NCI-H1417 treated with DMSO at 0.1 percent for 48 hours (cell line): ENCODE results near the gene TSPAN9.
"Not testable (repeated sequence)": the region's sequence is repeated elsewhere in the genome, so short reads cannot be mapped to it uniquely, and the experiment has no call there.

ENCODE experiments used
- DNase-seq: peaks from one replicate; lab custom pipeline; 2025; lab: John Stamatoyannopoulos, UW

TSPAN9 gene

DNA sequence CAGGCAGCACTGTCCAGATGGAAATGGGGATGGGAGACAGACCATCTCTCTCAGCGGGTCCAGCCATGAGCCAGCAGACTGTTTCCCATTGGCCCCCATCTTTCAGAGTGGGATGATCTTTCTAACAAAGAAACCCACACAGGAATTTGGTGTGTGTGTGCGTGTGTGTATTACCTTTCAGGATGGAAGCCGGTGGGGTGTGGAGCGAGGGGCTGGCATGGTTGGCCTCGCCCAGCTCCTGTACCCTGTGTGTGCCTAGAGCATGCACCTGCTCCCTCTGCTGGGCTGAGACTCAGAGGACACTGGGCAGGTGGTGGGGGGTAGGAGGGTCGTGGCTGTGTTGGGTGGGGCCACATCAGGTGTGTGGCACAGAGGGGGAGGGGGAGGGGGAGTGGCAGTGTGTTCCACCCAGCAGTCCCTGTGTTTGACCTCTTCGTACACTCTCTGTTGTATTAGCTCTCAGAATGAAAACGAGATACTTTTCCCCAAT, 33.0 kb upstream of the TSPAN9 start:
- no peak for DNase-seq

DNA sequence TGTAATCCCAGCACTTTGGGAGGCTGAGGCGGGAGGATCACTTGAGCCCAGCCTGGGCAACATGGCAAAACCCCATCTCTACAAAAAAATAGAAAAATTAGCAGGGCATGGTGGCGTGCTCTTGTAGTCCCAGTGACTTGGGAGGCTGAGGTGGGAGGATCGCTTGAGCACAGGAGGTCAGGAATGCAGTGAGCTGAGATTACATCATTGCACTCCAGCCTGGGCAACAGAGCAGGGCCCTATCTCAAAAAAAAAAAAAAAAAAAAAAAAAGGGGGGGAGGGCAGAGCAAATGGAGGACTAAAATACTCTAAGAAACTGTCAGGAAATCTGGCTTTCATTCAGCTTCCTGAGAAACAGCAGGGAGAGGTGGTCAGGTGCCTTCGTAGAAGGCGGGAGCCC, 31.7 kb upstream of the TSPAN9 start:
- no peak for DNase-seq

DNA sequence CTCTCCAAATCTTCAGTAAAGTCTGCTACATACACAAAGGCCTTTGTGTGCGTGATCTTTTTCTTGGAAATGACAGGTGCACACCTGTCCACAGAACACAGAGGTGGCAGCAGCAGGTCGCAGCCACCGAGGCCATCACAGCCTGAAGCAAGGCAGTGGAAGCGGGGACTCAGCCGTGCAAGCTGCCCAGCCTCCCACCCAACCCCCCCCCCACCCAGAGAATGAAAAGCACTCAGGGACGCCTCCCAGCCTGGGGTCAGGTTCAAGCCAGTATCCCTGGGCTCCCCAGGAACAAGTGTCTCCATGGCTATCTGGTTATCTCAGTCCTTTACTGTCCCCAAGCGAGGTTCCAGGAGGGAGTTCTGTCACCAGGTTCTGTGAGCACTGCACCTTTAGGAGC, 31.2 kb upstream of the TSPAN9 start:
- no peak for DNase-seq

DNA sequence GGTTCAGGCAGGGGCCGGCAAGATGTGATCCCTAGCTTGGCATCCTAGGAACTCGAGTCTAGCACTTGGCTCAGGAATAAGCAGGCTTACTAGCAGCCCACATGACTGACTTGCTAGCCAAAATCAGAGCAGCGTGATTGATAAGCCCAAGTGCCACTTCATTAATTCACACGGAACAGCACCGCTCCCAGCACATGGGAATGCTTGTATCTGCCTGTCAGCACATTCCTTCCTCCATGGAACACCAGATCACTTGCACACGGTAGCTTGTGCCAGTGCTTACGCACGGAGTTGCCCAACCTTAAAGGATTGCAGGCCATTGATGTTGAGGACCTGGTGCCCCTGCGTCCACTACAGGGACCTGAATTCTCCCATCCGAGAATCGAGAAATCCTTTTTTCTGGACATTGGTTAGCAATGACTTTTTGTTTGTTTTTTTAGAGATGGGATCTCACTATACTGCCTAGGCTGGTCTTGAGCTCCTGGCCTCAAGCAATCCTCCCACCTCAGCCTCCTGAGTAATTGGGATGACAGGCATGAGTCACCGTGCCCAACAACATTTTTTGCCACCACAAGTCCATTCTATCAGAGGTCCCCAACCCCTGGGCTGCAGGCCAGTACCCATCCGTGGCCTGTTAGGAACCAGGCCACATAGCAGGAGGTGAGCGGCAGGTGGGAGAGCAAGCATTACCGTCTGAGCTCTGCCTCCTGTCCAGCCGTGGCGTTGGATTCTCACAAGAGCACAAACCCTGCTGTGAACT, 30.6 kb upstream of the TSPAN9 start:
- no peak for DNase-seq

DNA sequence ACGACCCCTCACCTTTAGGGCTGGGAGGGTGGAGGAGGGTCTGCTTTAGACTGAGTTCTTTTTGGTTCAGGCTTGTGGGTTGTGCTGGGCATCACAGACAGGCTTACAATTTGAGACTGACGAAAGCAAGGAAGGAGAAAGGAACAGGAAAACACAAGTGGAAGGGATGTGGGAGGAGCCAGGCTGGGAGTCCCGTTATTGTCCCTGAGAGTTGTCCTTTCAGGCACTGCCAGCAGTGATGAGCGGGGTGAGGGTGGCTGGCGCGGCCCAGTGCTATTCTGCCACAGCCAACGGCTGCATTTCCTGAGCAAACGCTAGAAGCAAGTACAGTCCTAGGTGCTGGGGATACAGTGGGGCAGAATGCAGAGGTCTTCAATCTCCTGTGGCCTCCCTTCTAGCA, 29.2 kb upstream of the TSPAN9 start:
- DNase-seq = no peak

DNA sequence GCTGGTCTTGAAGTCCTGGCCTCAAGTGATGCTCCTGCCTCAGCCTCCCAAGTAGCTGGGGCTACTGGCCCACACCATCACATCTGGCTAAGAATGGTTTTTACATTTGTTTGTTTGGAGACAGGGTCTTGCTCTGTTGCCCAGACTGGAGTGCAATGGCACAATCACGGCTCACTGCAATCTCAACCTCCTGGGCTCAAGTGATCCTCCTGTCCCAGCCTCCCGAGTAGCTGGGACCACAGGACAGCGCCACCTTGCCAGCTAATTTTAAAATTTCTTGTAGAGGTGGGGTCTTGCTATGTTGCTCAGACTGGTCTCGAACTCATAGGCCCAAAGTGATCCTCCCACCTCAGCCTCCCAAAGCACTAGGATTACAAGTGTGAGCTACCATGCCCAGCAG, 28.6 kb upstream of the TSPAN9 start:
- no peak for DNase-seq

DNA sequence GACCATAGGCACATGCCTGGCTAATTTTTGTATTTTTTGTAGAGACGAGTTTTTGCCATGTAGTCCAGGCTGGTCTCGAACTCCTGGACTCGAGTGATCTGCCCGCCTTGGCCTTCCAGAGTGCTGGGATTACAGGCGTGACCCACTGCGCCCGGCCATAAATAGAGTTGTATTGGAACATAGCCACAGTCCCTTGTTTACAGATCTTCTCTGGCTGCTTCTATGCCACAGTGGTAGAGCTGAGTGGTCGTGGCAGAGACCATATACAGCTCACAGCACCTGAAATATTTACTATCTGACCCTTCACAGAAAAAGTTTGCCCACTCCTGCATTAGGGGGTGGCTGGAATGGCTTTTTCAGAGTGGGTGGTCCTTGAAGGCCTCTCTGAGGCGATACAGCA, 28.0 kb upstream of the TSPAN9 start:
- DNase-seq = no peak

DNA sequence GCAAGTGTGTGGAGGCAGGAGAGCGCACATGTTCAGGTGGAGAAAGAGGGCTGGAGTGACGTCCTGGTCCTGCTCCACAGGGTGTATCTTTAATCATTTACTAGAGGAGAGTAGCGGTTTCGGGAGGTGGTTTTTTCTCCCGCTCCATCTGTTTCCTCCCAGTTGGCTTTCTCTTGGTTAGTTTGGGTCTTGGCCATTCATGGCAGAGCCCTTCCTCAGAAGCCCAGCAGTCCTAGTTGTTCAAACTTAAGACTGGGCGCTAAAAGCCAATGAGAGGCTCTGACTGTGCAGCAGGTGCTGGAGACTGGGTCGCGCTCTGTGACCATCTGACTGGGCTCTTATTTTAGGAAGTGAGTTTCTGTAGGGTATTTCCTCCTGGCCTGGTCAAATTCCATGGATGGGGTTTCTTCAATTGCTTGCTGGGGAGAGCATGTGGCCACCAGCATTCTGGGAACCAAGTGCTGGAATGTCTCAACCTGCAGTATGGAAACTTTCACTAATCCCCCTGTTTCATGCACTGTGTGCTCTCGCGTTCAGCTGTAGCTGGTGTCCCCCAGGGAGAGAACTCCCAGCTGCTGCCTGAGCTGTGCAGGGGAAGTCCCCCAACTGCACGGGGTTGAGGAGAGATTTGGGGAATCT, 27.4 kb upstream of the TSPAN9 start:
- no peak for DNase-seq

DNA sequence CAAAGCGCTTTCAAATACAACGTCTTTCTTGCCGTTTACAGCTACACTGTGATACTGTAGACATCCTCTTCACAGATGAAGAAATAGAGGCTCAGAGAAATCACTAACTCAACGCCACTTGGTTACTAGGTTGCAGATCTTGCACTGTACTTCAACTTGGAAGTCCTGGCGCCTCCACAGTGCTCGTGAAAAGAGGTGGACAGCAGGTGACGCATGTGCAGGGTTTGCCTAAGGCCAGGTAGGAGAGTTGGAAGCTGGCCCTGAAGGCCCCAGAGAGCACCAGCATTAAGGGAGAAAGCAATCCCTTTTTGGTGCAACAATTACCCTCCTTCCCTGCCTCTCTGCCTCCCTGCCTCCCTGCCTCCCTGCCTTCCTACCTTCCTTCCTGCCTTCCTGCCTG, 22.8 kb upstream of the TSPAN9 start:
- DNase-seq = no peak

DNA sequence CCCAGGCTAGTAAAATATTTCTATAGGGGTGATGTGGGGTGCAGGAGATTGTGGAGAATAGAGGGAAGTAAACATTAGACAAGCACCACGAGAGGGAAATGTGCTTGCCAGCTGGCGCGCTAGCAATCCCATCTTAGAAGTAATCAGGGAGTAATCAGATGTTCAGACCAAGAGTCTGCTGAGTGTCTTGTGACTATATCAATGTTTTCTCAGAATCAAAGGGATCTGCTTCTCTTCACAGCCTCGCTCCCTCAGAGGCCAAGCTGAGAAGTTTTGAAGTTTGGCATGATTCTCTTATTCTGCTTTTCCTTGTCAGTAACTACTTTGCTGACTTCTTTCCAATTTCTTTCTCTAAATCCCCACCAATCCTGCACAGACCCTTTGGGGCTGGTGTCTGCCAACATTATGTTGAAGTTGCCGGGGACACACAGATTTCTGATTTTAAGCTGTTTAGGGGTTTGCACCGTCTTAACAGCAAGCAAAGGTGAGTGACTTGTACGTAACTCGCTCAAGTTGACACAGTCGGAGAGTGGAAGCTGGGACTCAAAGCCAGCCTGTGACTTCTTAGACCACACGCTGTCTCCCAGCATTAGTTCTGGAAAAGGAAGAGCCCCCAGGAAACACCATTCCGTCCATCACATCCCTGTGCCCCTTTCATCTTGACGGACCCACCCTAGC, 22.0 kb upstream of the TSPAN9 start:
- no peak for DNase-seq

DNA sequence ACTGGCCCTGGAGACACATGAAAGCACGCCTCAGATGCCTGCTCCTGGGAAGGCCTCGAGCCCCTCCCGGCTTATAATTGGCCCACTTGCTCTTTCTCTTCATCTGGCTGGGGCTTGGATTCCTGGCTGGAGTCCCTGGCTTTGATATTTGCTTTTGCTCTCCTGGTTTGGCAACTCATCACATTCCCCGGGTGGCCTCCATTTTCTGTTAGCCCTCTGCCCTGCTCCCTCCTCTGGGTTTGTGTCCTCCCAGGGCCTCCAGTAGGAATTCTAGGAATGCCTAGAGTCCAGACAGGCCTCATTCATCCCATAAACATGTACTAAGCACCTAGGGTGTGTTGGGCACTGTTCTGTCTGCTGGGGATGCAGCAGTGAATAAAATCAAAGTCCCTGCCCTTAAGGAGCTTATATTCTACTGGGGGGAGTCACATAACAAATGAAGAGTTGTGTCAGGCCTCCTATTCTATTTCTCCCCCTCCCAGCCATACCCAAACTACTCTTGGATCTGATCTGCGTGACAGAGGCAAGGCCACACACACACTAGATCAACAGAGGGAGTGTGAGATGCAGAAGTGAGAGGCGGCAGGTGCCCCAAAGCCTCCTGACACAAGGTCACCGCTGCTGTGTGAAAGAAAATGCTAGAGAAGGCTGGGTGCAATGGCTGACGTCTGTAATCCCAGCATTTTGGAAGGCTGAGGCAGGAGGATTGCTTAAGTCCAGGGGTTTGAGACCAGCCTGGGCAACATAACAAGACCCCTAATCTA, 21.3 kb upstream of the TSPAN9 start:
- no peak for DNase-seq

DNA sequence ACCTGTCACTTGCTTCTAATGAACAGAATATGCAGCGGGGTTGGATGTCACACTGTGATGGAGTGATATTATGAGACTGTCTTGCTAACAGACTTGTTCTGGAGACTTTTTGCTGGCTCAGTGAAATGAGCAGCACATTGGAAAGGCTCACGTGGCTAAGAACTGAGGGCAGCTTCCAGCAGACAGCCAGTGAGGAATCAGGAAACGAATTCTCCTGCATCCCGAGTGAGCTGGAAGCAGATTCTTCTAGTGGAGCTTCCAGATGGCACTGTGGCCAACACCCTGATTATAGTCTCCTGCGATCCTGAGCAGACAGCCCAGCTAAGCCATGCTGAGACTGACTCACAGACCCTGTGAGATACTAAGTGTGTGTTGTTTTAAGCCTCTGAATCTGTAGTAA, 16.1 kb upstream of the TSPAN9 start:
- DNase-seq = no peak

DNA sequence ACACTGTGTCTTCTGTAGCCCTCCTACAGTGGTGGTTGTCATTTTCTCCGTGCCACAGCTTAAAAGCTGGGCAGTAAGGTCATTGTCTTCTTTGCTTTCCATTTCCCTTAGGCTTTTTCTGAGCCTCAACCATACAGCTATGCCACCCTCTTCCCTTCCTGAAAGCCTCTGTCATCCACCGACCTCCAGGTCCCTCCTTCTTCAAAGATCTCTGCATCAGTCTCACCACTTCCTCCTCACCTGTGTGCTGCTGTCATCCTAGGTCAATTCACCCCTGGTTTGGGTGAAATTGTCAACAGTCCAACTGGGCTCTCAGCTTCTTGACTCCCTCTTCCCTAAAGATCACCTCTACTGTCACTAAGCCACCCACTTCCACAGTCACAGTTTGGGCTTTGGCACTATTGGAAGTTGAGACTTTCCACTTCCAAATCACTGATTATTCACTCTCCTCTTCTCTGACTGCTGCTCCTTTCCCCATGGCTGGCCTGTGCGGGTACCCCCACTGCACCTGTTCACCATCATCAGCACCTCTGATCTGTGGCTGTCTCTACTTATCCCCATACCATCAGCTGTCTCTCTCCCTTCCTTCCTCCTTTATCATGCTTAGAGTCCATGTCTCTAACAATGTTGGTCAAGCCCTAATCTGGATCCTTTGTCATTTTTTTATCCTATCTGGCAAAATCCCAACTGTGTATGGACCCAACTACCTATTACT, 15.5 kb upstream of the TSPAN9 start:
- DNase-seq = no peak

DNA sequence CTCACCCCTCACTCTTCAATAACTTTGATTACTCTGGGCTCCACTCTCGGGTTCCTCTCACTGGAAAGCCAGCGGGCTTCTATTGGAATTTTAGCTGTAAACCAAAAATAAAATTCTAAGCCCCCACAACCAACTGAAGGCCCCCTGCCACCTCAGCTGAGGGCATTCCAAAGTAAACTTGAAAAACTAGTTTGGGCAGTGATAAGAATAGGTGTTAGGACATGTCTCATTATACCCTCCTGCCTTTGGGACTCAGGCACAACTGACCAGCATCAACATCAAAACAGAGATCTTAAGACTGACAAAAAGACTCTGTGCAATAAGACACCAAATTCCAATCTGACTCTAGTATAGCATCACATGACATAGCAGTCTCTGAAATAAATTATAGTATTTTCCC, 11.9 kb upstream of the TSPAN9 start:
- DNase-seq = no peak

DNA sequence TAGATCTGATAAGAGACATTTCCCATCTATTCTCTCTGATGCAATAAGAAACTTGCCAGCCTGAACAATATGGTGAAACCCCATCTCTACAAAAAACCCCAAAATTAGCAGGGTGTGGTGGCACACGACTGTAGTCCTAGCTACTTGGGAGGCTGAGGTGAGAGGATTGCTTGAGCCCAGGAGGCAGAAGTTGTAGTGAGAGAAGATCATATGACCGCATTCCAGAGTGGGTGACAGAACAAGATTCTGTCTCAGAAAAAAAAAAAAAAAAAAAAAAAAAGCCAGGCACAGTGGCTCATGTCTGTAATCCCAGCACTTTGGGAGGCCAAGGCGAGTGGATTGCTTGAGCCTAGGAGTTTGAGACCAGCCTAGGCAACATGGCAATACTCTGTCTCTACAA, 11.3 kb upstream of the TSPAN9 start:
- DNase-seq = not testable (repeated sequence)

DNA sequence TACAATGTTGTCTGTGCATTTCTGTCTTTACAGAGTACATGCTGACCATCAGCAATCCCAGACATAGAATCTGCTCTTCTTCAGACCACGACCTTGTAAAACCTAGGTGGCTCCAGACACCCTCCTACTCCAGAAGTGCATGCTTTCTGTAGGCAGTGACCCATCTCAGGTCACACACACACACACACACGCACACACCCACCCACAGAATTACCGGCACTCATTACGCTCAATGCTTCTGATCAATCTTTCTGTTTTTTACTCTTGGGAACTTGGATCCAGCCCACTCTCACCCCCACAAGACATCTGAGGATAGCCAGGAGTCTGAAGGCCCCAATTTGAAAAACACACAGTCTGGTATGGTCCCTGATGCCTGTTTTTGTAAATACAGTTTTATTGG, 7.5 kb upstream of the TSPAN9 start:
- DNase-seq = no peak

DNA sequence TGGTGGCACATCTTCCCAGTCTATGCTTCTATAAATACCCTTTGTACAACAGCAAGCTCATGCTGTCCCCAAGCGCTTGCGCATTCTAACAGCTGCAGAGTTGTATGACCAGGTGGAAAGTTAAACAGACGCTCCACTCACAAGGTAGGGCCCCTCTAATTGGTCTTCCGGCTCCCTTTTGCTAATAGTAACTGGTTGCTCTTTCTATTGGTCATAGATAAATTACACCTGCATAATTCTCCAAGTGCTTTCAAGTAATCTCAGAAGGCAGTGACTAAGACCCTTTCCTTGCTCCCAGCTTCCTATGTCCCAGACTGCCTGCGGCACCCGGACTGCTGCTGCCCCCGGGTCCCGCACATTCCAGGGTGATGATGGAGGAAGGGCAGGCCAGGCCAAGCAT, 6.1 kb upstream of the TSPAN9 start:
- no peak for DNase-seq

DNA sequence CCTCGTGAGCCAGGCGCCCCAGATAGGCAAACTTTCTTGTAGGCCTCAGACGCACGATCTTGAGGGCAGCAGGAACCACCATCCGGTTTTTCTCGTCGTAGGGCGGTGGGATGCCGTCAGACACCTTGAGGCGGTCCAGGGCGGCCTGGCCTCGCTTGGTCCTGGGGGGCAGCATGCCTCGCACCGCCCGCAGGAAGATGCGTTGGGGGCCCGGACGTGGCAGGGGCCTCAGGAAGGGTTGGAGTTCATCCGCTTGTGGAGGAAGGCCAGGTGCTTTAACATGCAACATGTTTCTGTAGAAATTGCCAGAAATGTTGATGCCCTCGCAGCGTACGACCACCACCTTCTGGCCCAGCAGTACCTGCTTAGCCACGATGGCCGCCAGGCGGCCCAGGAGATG, 5.5 kb upstream of the TSPAN9 start:
- no peak for DNase-seq

DNA sequence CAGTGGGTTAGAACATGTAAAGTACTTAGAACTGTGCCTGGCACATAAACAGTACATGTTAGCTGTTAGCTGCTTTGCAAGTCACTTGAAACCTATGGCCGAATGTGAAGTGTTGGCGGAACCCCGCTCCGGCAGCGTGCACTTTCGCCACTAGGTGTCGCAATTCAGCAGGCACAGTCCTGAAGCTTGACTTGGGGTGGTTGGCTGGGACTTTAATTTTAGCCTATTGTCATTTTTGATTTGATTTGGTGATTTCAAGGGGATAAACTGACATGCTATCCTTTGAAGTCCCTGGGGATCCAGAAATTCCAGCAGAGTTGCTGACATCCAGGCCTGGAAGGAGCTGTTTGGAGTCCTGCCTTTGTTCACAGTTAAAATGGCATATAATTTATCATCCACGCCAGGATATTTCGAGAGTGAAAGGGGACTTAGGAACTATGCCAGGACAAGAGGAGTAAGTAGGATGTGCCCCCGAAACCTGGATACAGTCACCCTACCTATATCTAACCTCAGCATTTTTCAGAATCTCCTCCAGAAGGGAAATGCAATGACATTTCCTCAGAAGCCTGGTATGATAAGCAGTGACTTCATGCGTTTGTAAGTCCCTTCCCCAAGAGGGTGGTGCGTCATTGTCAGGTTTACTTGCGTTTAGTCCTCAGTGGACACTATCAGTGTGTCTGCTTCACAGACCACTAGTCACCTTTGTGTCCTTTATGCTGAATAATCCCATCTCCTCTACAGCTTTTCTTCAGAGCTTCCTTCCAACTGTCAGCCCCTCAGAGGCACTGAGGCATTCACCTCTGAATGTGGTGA, 3.5 kb upstream of the TSPAN9 start:
- DNase-seq = no peak

DNA sequence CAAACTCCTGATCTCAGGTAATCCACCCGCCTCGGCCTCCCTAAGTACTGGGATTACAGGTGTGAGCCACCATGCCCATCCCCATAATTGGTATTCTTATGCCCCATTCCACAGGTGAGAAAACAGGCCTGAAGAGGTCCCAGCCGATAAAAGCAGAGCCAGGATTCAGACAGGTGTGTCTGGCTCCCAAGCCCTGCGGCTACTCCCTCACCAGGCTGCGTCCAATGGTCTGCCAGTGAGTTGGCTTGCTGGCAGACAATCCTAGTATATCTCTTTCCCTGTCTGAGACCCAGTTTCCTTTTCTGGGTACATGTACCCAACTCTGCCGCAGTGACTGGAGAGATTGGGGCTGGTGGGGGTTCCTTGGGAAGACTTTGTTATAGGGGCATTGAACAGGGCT, 1.9 kb upstream of the TSPAN9 start:
- no peak for DNase-seq

DNA sequence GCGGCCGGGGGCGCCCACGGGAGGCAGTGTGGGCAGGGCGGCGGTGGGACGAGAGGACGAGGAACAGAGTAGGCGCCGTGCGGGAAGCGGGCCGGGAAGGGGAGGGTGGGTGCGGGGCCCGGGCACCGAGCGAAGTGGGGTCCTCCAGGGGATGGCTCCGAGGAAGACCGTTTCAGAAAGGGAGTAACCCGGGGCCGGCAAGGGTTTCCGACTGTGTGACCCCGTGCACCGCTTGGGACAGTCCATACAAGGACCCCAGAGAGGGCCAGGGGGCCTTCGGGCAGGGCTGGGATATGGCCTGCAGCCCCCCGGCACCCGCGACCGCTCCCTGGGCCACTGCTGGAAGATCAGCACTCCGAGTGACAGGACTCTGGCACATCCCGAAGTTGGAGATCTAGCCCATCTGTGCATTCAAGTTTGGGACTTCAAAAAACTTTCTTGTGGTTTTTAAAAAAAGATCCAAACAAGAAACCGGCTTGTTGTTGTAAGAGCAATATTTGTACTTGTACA, 448 bp downstream of the TSPAN9 start:
- no peak for DNase-seq
